ENCODE results near the gene SLC4A4.

SLC4A4 gene

DNA sequence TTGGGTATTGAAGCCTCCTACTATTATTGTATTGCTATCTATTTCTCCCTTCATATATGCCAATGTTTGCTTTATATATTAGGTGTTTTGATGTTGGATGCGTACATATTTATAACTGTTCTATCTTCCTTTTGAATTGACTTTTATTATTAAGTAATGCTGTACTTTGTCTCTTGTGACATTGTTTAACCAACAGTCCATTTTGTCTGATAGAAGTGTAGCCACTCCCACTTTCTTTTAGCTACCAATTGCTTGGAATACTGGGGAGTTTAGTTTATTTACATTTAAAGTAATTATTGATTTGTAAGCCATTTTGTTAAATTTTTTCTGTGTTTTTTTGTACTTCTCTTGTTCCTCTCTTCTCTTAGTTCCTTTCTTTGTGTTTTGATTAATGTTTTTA lies 249.2 kb downstream of the SLC4A4 start:
- DNase-seq (ENCODE audit: extremely low read depth in 1 of 2, low read depth in 1 of 2) = no peak

DNA sequence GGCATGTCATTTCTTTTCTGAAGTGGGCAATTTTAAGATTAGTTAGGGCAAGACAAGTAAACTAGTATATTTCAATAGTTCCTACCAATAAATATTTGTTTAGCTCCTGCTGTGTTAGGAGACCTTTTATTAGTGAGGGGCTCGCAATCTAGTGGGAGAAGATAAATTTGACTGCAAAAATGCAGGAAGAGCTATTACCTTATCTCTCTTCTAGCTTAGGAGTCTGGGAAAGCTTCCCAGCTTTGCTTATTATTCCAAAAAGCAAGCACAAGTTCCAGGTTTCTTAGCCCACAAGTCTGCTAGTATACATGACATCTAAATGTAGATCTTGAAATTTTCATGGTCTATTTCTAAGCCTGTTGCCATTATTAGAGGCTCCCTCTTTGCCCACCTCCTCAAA lies 254.0 kb downstream of the SLC4A4 start:
- no peak for DNase-seq (ENCODE audit: extremely low read depth in 1 of 2, low read depth in 1 of 2)

DNA sequence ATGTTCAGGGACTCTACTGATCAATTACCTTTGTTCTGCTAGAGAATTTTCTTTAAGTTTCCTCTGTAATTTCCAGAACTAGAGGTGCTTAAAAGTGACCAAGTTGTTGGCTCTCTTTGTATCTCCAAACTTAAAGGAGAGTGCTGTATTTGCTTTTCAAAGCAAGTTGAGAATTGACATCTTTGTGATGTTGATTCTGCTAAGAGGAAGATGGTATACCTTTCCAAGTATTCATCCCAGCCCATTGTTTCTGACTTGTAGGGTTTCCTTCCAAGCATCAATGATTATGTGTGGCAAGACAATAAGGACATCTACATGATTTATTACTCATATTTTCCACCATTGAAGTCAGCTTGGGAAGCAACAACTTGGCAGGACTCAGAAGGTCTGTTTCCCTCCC lies 254.5 kb downstream of the SLC4A4 start:
- DNase-seq (ENCODE audit: extremely low read depth in 1 of 2, low read depth in 1 of 2) = no peak

- DNase-seq (ENCODE audit: extremely low read depth in 1 of 2, low read depth in 1 of 2) = no peak
Measured at GRCh38 chr4:71595576-71596108, 256.8 kb downstream of the SLC4A4 start.

GRCh38 chr4:71599578-71599977 lies 260.8 kb downstream of the SLC4A4 start:
- no peak for DNase-seq (ENCODE audit: extremely low read depth in 1 of 2, low read depth in 1 of 2)

GRCh38 chr4:71602289-71602900 lies 263.6 kb downstream of the SLC4A4 start:
- DNase-seq (ENCODE audit: extremely low read depth in 1 of 2, low read depth in 1 of 2) = no peak

- DNase-seq (ENCODE audit: extremely low read depth in 1 of 2, low read depth in 1 of 2) = no peak
Measured at GRCh38 chr4:71604785-71605184, 266.0 kb downstream of the SLC4A4 start.

DNA sequence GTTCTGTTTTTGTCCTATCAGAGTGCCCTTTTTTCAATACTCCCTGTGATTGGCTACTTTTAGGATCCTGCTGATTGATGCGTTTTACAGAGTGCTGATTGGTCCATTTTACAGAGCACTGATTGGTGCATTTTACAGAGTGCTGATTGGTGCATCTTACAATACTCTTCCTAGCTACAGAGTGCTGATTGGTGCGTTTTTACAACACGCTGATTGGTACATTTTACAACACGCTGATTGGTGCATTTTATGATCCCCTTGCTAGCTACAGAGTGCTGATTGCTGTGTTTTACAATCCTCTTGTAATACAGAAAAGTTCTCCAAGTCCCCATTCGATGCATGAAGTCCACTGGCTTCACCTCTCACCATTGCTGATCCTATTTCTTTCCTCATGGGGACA lies 268.3 kb downstream of the SLC4A4 start:
- no peak for DNase-seq (ENCODE audit: extremely low read depth in 1 of 2, low read depth in 1 of 2)

- no peak for DNase-seq (ENCODE audit: extremely low read depth in 1 of 2, low read depth in 1 of 2)
Measured at GRCh38 chr4:71607780-71608677, 269.2 kb downstream of the SLC4A4 start.

- no peak for DNase-seq (ENCODE audit: extremely low read depth in 1 of 2, low read depth in 1 of 2)
Measured at GRCh38 chr4:71608678-71609071, 269.9 kb downstream of the SLC4A4 start.

GRCh38 chr4:71609167-71609566 lies 270.3 kb downstream of the SLC4A4 start:
- DNase-seq (ENCODE audit: extremely low read depth in 1 of 2, low read depth in 1 of 2) = no peak

GRCh38 chr4:71609651-71610050 lies 270.8 kb downstream of the SLC4A4 start:
- DNase-seq (ENCODE audit: extremely low read depth in 1 of 2, low read depth in 1 of 2) = no peak

DNA sequence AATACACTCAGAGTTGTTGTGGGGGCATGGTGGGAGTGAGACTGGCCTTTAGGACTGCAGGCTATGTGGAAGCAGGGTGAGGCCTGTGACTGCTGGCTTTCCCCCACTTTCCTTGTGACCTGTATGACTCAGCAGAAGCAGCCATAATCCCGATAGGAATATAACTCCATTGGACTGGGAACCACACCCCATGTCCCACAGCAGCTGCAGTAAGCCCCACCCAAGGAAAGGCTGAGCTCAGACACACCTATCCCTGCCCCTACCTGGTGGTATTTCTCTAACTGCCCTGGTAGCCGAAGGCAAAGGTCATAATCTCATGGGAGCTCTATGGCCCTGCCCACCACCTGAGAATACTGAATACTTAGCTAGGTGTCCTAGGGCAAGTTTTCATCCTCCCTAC lies 275.8 kb downstream of the SLC4A4 start:
- DNase-seq (ENCODE audit: extremely low read depth in 1 of 2, low read depth in 1 of 2) = no peak

DNA sequence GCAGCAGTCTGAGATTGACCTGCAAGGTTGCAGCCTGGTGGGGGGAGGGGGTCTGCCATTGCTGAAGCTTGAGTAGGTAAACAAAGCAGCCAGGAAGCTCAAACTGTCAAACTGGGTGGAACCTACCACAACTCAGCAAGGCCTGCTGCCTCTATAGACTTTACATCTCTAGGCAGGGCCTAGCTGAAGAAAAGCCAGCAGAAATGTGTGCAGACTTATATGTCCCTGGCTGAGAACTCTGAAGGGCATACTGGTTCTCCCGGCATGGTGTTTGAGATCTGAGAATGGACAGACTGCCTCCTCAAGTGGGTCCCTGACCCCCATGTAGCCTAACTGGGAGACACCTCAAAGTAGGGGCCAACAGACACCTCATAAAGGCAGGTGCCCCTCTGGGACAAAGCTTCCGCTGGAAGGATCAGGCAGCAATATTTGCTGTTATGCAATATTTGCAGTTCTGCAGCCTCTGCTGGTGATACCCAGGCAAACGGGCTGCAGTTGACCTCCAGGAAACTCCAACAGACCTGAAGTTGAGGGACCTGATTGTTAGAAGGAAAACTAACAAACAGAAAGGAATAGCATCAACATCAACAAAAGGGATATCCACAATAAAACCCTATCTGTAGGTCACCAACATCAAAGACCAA lies 277.5 kb downstream of the SLC4A4 start:
- no peak for DNase-seq (ENCODE audit: extremely low read depth in 1 of 2, low read depth in 1 of 2)

Measured in stimulated activated CD8-positive, alpha-beta memory T cell treated with anti-CD3 and anti-CD28 coated beads, Interleukin-7, amount 100 ng/mL, for 48 hours (primary cell).